MM.1S (cell line): ENCODE measurements around the gene RPGR.

Source experiments
- EZH2 ChIP-seq: fragments of 300-600 bp; sonication (generic); optimal IDR thresholded peaks from 2 replicates; pipeline ENCODE3; 2017; ENCODE audit warnings: low read depth, mild to moderate bottlenecking, antibody characterized with exemption, low read length, mixed read lengths
- EZH2phosphoT487 ChIP-seq: fragments of 300-600 bp; sonication (generic); IDR thresholded peaks from 2 replicates; pipeline ENCODE4 v1.6.1; 2018; ENCODE audit warnings: antibody characterized with exemption, low read length
- TF ChIP-seq, protein P1 (sequence below): fragments of 300-600 bp; sonication (generic); IDR thresholded peaks from 2 replicates; pipeline ENCODE4 v1.5.1; 2016; ENCODE audit warnings: antibody characterized with exemption, low read length, mixed read lengths

GRCh38 chrX:38365954-38366353, 38.6 kb upstream of the RPGR start:
- TF ChIP-seq, protein P1, sequence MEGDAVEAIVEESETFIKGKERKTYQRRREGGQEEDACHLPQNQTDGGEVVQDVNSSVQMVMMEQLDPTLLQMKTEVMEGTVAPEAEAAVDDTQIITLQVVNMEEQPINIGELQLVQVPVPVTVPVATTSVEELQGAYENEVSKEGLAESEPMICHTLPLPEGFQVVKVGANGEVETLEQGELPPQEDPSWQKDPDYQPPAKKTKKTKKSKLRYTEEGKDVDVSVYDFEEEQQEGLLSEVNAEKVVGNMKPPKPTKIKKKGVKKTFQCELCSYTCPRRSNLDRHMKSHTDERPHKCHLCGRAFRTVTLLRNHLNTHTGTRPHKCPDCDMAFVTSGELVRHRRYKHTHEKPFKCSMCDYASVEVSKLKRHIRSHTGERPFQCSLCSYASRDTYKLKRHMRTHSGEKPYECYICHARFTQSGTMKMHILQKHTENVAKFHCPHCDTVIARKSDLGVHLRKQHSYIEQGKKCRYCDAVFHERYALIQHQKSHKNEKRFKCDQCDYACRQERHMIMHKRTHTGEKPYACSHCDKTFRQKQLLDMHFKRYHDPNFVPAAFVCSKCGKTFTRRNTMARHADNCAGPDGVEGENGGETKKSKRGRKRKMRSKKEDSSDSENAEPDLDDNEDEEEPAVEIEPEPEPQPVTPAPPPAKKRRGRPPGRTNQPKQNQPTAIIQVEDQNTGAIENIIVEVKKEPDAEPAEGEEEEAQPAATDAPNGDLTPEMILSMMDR = no peak
- TF ChIP-seq EZH2 (no peak), EZH2phosphoT487 (no peak)
